ENCODE measurements around the gene DSCAM.
"Not testable (repeated sequence)": the region's sequence is repeated elsewhere in the genome, so short reads cannot be mapped to it uniquely, and the experiment has no call there.

Gene DSCAM
- 0 reads per million in 2 donors for total RNA-seq

GRCh38 chr21:40846587-40847411, at the start of gene DSCAM:
Gene DSCAM, minus strand, starts transcription at chr21:40847158. Its CDS starts 497 bp downstream, at chr21:40846661.
- DNase-seq, result no peak

- DNase-seq, result not testable (repeated sequence)
These were observed 48.7 kb upstream of the DSCAM start for GRCh38 chr21:40895697-40896096.

GRCh38 chr21:40886931-40887330, 40.0 kb upstream of the DSCAM start:
- DNase-seq, result no peak

- DNase-seq, result no peak
These were observed 39.0 kb upstream of the DSCAM start for GRCh38 chr21:40886006-40886405.

GRCh38 chr21:40882192-40882915, 35.4 kb upstream of the DSCAM start:
- no peak for DNase-seq

GRCh38 chr21:40881767-40882166, 34.8 kb upstream of the DSCAM start:
- DNase-seq, result no peak

GRCh38 chr21:40871099-40871498, 24.1 kb upstream of the DSCAM start:
- no peak for DNase-seq

- no peak for DNase-seq
These were observed 16.9 kb upstream of the DSCAM start for GRCh38 chr21:40863839-40864238.

- no peak for DNase-seq
These were observed 11.6 kb upstream of the DSCAM start for GRCh38 chr21:40858517-40858916.

- DNase-seq, result no peak
These were observed 7.2 kb upstream of the DSCAM start for GRCh38 chr21:40853956-40854688.

- no peak for DNase-seq
These were observed 5.6 kb upstream of the DSCAM start for GRCh38 chr21:40852563-40852962.

- DNase-seq, result no peak
These were observed 4.8 kb upstream of the DSCAM start for GRCh38 chr21:40851749-40852148.

- DNase-seq, result no peak
These were observed 3.1 kb upstream of the DSCAM start for GRCh38 chr21:40850071-40850470.

GRCh38 chr21:40847951-40848350, 993 bp upstream of the DSCAM start:
- DNase-seq, result no peak

GRCh38 chr21:40846103-40846502, 855 bp downstream of the DSCAM start:
- DNase-seq, result no peak

GRCh38 chr21:40845441-40845995, 1.4 kb downstream of the DSCAM start:
- DNase-seq, result no peak

- DNase-seq, result no peak
These were observed 2.0 kb downstream of the DSCAM start for GRCh38 chr21:40844935-40845334.

- DNase-seq, result no peak
These were observed 4.8 kb downstream of the DSCAM start for GRCh38 chr21:40842197-40842552.

GRCh38 chr21:40841524-40842196, 5.3 kb downstream of the DSCAM start:
- DNase-seq, result no peak

- DNase-seq, result no peak
These were observed 6.4 kb downstream of the DSCAM start for GRCh38 chr21:40840401-40841125.

- no peak for DNase-seq
These were observed 7.4 kb downstream of the DSCAM start for GRCh38 chr21:40839521-40839920.

GRCh38 chr21:40837456-40837855, 9.5 kb downstream of the DSCAM start:
- DNase-seq, result no peak
